ENCODE measurements around the gene THBS3. TPM values are rescaled to one million over a fixed set of nuclear protein-coding genes. Genes with fewer than 3 reads are reported as not detected.

The THBS3 gene
- total and polyA plus RNA-seq, 2 of the 13 experiments (the other 11 are each of a cell fraction or from before 2014, with no cell fraction given): 0.86 to 3.6 TPM

- ChIA-PET CTCF (ENCODE audit: low intra/inter-chr PET ratio, low total read pairs) (no interaction called here), POLR2A (no interaction called here)
- Histone ChIP-seq H3K4me3 (replicated peaks in 1 of 3; ENCODE audit: insufficient read depth in 1 of 3, low read depth in 2 of 3, low read length in 3 of 3) (no peak overlapping the region), H3K27me3 (ENCODE audit: control insufficient read depth in 1 of 2, insufficient read depth in 2 of 2, low read length in 2 of 2) (peaks cover 6 to 57% of the 10 kb centered on the region in 2 experiments; a peak in 3 of 5 replicates), H3K9me3 (ENCODE audit: low read length) (no peaks in the 10 kb centered on the region), H2AFZ (ENCODE audit: low read length) (no peak overlapping the region), H3K9ac (ENCODE audit: insufficient read depth, low read depth, low read length) (no peak overlapping the region), H3K4me1 (ENCODE audit: insufficient read depth, low read length) (peaks cover 14% of the 10 kb centered on the region; the same call in 1 of the 2 replicates), H3K27ac (ENCODE audit: extremely low read length, insufficient read depth, low read length) (no peak overlapping the region), H3K79me2 (ENCODE audit: insufficient read depth, low read length) (no peaks in the 10 kb centered on the region), H3K36me3 (replicated peaks in 1 of 2; ENCODE audit: control insufficient read depth in 1 of 2, insufficient read depth in 2 of 2, low read length in 2 of 2) (no peaks in the 10 kb centered on the region), H3K4me2 (ENCODE audit: low read depth, low read length) (no peak overlapping the region), H4K20me1 (ENCODE audit: insufficient read depth, low read length) (no peaks in the 10 kb centered on the region)
- ATAC-seq (peak; percentile 15), FAIRE-seq (no peak), DNase-seq (ENCODE audit: low spot score) (no peak)
- 52% methylated on average over 9 of the region's 16 CpGs for WGBS (ENCODE audit: low lambda C conversion rate)
- in situ Hi-C loops (cut with HindIII; ENCODE audit: extremely low pct_ligation_motif_present, low pct_unique_long_range_greater_than_20kb) (no loop called here), intact Hi-C loops (cut with micrococcal nuclease; ENCODE audit: unreplicated experiment) (no loop called here)
- no TSS peak for BruUV-seq (replicated peaks)
- no peak for TF ChIP-seq NR2F2 (IDR thresholded peaks at IDR 0.05; ENCODE audit: borderline replicate concordance, low read depth)
- TF ChIP-seq KDM2A (CRISPR knock-in tag; IDR thresholded peaks at IDR 0.05; ENCODE audit: borderline replicate concordance, low read depth): no peak
- no peak for TF ChIP-seq SP1 (IDR thresholded peaks at IDR 0.05)
- no peak for TF ChIP-seq SP1 (CRISPR knock-in tag; IDR thresholded peaks at IDR 0.05)
- TF ChIP-seq ZNF296 (CRISPR knock-in tag; conservative IDR thresholded peaks at IDR 0.05): no peak
- TF ChIP-seq NFRKB (IDR thresholded peaks at IDR 0.05): no peak
- no peak for TF ChIP-seq ZNF780A (CRISPR knock-in tag; IDR thresholded peaks at IDR 0.05)
- no peak for TF ChIP-seq ZC3H4 (CRISPR knock-in tag; IDR thresholded peaks at IDR 0.05; ENCODE audit: borderline replicate concordance)
- no peak for TF ChIP-seq ZNF639 (CRISPR knock-in tag; conservative IDR thresholded peaks at IDR 0.05)
- TF ChIP-seq SCMH1 (CRISPR knock-in tag; IDR thresholded peaks at IDR 0.05; ENCODE audit: borderline replicate concordance): no peak
- TF ChIP-seq TEF (CRISPR knock-in tag; IDR thresholded peaks at IDR 0.05): no peak
These were observed 20.2 kb downstream of the THBS3 start for GRCh38 chr1:155187456-155187891.
